Stomach (tissue), 4 donors: ENCODE measurements around the gene SCGB3A2.

Experiments used
- POLR2A ChIP-seq, 4 donors: fragments of 450-650 bp; IDR thresholded peaks; one replicate each; pipeline ENCODE4 v1.6.1; 2016; ENCODE audit warnings: antibody characterized with exemption in 4 of 4, control low read depth in 2 of 4, mild to moderate bottlenecking in 1 of 4, moderate library complexity in 1 of 4
- TF ChIP-seq, protein P1 (sequence below), 7 experiments: fragments of 450-650 bp in 4 of 7; fragments of 200-600 bp in 3 of 7; sonication (generic) in 3 of 7; IDR thresholded peaks; one replicate each; pipeline ENCODE4 v1.5.1; 2016 to 2019; ENCODE audit warnings: antibody characterized with exemption in 7 of 7, control low read depth in 2 of 7, mild to moderate bottlenecking in 1 of 7

DNA sequence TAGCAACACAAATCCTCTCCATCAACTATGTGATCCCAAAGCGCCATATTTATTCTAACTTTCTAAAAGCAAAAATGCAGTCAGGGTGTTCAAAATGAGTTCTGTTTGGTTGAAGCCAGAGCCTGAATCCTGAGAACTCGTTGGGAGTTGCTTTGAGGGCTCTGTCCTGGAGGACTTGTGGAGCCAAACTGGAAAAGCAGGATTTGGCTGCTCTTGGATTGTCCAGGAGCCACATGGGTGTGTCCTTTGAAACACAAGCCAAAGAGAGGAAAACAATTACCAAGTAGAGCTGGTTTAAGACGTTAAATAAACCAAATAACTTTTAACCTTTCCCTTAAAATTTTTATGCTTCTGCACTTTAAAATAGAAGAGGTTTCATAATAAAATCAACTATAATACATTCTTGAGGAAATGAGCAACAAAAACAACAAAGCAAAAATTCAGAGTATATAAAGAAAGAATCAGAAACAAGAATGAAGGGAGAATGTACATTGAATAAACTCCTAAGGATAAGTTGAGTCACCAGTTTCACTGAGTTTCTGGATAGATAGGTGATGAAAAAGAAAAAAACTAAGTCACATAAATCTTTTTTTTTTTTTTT, 14.3 kb downstream of the SCGB3A2 start:
- TF ChIP-seq, protein P1, sequence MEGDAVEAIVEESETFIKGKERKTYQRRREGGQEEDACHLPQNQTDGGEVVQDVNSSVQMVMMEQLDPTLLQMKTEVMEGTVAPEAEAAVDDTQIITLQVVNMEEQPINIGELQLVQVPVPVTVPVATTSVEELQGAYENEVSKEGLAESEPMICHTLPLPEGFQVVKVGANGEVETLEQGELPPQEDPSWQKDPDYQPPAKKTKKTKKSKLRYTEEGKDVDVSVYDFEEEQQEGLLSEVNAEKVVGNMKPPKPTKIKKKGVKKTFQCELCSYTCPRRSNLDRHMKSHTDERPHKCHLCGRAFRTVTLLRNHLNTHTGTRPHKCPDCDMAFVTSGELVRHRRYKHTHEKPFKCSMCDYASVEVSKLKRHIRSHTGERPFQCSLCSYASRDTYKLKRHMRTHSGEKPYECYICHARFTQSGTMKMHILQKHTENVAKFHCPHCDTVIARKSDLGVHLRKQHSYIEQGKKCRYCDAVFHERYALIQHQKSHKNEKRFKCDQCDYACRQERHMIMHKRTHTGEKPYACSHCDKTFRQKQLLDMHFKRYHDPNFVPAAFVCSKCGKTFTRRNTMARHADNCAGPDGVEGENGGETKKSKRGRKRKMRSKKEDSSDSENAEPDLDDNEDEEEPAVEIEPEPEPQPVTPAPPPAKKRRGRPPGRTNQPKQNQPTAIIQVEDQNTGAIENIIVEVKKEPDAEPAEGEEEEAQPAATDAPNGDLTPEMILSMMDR (IDR thresholded peaks at IDR 0.05) = no peak
- no peak for TF ChIP-seq POLR2A (IDR thresholded peaks at IDR 0.05)
